Ascending aorta (tissue), 2 donors: ENCODE data around the gene IFITM5. TPM values are rescaled to one million over a fixed set of nuclear protein-coding genes. Genes with fewer than 3 reads are reported as not detected.

Experiments
- DNase-seq, 2 donors: peaks; one replicate each; pipeline ENCODE4 v3.0.0-alpha.2; 2019; ENCODE audit warnings: low spot score in 2 of 2
- H3K27ac ChIP-seq, 2 donors: fragments of 200-600 bp; sonication (generic); one replicate each; pipeline ENCODE4 v1.5.1; 2016 to 2017; ENCODE audit warnings: mild to moderate bottlenecking in 1 of 2
- H3K27me3 ChIP-seq: fragments of 200-600 bp; sonication (generic); one replicate; pipeline ENCODE4 v1.5.1; 2017
- H3K36me3 ChIP-seq, 2 donors: fragments of 200-600 bp; sonication (generic); one replicate each; pipeline ENCODE4 v1.5.1; 2016
- H3K4me1 ChIP-seq, 2 donors: fragments of 200-600 bp; sonication (generic); one replicate each; pipeline ENCODE4 v1.5.1; 2016 to 2017; ENCODE audit warnings: mild to moderate bottlenecking in 1 of 2
- H3K4me3 ChIP-seq, 2 donors: fragments of 200-600 bp; sonication (generic); one replicate each; pipeline ENCODE4 v1.5.1; 2016 to 2017; ENCODE audit warnings: mild to moderate bottlenecking in 1 of 2
- H3K9me3 ChIP-seq, 2 donors: fragments of 200-600 bp; sonication (generic); one replicate each; pipeline ENCODE4 v1.5.1; 2016
- intact Hi-C: fragments of 100-400 bp; cut with DNase I; formaldehyde crosslinking; loops from one replicate; pipeline ENCODE4 v1.15.1; 2023
- total RNA-seq: library from RNA; depleted of rRNA; stranded (reverse); fragments of >200 nt; gene quantifications from one replicate; pipeline ENCODE4 v1.1.0, GENCODE V29; 2016
- TF ChIP-seq, protein P1 (sequence below), 3 experiments: fragments of 200-600 bp in 2 of 3; fragments of 450-650 bp in 1 of 3; sonication (generic) in 2 of 3; IDR thresholded peaks; one replicate each; pipeline ENCODE4 v1.5.1; 2016 to 2019; ENCODE audit warnings: antibody characterized with exemption in 3 of 3, mild to moderate bottlenecking in 1 of 3, moderate library complexity in 1 of 3

IFITM5 gene
- total RNA-seq, 1 donor from 2014 or later: not detected

DNA sequence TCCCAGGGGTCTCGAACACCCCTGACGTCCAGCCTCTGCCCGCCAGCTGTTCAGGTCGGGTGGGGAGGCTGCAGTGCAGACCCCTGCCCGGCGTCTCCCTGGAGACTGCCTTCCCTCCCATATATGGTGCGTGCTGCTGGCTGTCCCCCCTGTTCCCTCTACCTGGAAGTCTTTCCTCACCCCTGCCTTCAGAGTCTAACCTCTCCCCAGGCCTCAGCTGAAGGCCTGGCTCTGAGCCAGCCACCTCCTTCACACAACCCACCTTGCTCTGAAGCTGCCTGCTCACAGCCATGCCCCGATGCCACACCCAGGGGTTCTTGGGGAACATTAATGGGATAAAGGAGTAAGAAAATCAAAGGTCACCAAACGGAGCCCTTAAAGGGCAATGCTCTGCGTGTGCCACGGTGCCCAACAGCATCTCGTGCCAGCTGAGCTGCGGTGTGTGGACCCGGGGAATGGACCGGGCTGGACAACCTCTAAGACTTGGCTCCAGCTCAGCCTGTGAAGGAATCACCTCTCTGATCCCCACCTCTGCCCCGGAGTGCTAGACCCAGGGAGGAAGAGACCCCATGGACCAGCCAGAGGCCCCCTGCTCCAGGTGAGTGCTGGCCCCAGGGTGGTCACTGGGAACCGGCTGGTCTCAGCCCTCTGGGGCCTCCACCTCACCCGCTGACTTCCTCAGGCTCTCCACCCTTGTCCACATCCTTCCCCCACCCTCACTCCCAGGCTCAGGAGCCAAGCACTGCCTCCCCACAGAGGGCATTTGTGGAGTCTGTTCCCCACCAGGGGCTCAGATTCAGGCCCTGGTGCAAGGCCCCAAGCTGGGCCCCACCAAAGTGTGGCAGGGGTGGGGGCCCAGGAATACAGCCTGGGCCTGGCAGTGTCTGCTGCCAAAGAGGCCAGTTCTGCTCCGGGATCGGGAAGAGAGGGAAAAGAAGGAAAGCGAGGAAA lies 21.1 kb downstream of the IFITM5 start, which contains the start of gene NLRP6:
Gene NLRP6, plus strand, starts transcription at position 407 of the 951 bp plus-strand sequence. Its CDS starts 163 bp downstream, at position 570.
- peak within 1 kb of the TSS; percentile 29 to 53 for H3K4me3 ChIP-seq

DNA sequence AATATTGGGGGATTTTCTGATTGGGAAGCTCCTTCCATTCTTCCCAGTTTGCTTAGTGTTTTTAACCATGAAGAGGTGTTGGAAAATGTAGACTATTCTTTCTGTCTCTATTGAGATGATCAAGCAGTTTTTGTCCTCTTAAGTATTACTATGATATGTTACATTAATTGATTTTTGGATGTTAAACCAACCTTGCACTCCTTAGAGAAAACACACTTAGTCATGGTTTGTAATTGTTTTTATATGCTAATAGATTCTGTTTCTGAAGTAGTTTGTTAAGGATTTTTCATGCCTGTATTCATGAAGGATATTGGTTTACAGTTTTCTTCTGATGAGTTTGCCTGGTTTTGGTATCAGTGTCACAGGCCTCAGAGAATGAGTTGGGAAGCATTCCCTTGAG lies 23.1 kb downstream of the IFITM5 start:
- H3K4me3 ChIP-seq: no peak overlapping the region
- peaks cover 0 to 4% of the 10 kb centered on the region in 2 donors for H3K9me3 ChIP-seq
- no peak overlapping the region for H3K27ac ChIP-seq
- H3K27me3 ChIP-seq: peaks cover 18% of the 10 kb centered on the region
- H3K4me1 ChIP-seq: no peaks in the 10 kb centered on the region
- intact Hi-C loops: no loop called here
- no peaks in the 10 kb centered on the region for H3K36me3 ChIP-seq
- DNase-seq: no peak
- TF ChIP-seq, protein P1, sequence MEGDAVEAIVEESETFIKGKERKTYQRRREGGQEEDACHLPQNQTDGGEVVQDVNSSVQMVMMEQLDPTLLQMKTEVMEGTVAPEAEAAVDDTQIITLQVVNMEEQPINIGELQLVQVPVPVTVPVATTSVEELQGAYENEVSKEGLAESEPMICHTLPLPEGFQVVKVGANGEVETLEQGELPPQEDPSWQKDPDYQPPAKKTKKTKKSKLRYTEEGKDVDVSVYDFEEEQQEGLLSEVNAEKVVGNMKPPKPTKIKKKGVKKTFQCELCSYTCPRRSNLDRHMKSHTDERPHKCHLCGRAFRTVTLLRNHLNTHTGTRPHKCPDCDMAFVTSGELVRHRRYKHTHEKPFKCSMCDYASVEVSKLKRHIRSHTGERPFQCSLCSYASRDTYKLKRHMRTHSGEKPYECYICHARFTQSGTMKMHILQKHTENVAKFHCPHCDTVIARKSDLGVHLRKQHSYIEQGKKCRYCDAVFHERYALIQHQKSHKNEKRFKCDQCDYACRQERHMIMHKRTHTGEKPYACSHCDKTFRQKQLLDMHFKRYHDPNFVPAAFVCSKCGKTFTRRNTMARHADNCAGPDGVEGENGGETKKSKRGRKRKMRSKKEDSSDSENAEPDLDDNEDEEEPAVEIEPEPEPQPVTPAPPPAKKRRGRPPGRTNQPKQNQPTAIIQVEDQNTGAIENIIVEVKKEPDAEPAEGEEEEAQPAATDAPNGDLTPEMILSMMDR (IDR thresholded peaks at IDR 0.05): no peak

More for the DNA sequence above, 21.1 kb downstream of the IFITM5 start, which contains the start of gene NLRP6:
- peak in 1 of 2 donors; percentile 59 for DNase-seq
- intact Hi-C loops: no loop called here
- TF ChIP-seq, protein P1 (IDR thresholded peaks at IDR 0.05): no peak
- no peaks in the 10 kb centered on the region for H3K36me3 ChIP-seq
- no peak within 1 kb of the TSS for H3K27ac ChIP-seq
- peaks cover 23% of the 10 kb centered on the region for H3K27me3 ChIP-seq
- no peaks in the 10 kb centered on the region for H3K4me1 ChIP-seq
- peaks cover 0 to 4% of the 10 kb centered on the region in 2 donors for H3K9me3 ChIP-seq

DNA sequence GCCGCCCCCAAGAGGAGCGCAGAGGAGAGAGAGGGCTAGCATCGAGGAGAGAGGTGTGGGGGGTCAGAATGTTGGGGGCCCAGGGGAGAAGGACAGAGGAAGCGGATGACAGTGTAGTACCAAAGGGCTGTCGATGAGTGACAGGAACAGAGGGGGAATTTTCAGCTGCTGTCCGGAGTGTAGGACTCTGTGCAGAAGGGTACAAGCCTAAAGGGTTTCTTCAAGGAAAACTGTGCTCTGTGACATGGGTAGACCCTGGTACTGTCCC lies 26.5 kb downstream of the IFITM5 start:
- Histone ChIP-seq H3K27ac (no peak overlapping the region), H3K36me3 (no peaks in the 10 kb centered on the region), H3K27me3 (no peaks in the 10 kb centered on the region), H3K4me1 (no peaks in the 10 kb centered on the region), H3K4me3 (no peak overlapping the region), H3K9me3 (peaks cover 0 to 4% of the 10 kb centered on the region in 2 donors)
- no peak for DNase-seq
- TF ChIP-seq, protein P1 (IDR thresholded peaks at IDR 0.05): no peak
- intact Hi-C loops: no loop called here

DNA sequence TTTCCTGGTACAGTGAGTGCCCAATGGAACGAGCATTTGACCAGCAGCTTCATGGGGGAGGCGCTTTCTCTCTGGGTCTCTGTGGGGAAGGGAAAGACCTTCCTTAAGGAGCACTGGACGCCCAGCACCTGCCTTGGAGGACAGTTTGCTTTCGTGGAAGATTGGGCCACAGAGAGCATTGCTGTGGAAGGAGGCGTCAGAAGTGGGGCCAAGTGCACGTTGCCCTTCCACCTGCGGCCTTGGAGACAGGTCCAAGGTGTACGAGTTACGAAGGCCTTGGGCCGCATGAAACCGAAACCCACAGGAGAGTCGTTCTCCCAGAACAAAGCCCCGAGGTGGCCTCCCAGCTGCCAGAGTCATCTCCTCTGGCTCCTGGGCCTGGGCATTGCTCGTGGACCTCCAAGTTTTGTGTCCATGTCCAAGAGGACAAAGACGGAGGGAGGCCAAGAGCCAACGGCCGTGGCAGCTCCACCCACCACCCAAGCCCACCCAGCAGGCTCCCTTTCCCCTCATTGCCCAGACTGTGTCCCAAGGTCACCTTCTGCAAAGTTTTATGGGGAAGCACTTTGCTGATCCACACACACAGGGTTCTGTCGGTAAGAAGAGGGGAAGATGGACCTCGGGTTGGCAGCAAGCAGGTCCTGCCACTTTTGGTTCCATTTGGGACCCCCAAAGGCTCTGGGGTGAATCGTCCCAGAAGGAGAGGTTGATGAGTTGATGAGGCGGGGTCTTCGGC lies 27.0 kb downstream of the IFITM5 start:
- DNase-seq: no peak
- Histone ChIP-seq H3K27me3 (no peaks in the 10 kb centered on the region), H3K4me3 (no peak overlapping the region), H3K36me3 (no peaks in the 10 kb centered on the region), H3K27ac (no peak overlapping the region), H3K9me3 (peaks cover 0 to 4% of the 10 kb centered on the region in 2 donors), H3K4me1 (no peaks in the 10 kb centered on the region)
- TF ChIP-seq, protein P1 (IDR thresholded peaks at IDR 0.05): no peak
- intact Hi-C loops: no loop called here

DNA sequence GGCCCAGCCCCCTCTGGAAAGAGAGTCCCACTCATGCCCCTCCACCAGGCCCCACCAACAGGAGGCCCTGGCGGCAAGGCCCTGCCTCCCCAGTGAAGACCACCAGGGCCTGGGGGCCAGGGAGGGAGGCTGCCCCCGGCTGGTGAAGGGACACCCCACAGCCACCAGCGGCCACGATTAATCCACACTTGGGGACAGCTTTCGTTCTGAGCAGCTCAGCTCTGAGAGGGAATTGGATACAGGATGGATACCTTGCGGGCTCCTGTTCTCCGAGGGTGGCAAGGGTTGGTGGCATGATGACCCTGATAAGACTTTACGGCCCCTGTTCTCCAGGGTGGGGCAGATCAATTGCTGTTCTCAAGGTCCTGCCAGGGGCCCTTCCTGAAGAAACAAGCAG lies 28.0 kb downstream of the IFITM5 start:
- Histone ChIP-seq H3K27me3 (no peaks in the 10 kb centered on the region), H3K36me3 (no peaks in the 10 kb centered on the region), H3K4me1 (no peaks in the 10 kb centered on the region), H3K9me3 (peaks cover 0 to 4% of the 10 kb centered on the region in 2 donors), H3K27ac (no peak overlapping the region), H3K4me3 (no peak overlapping the region)
- intact Hi-C loops: no loop called here
- TF ChIP-seq, protein P1 (IDR thresholded peaks at IDR 0.05): no peak
- peak in 1 of 2 donors; percentile 52 for DNase-seq
